ENCODE measurements around the gene GRAMD2B. TPM values are rescaled to one million over a fixed set of nuclear protein-coding genes. Genes with fewer than 3 reads are reported as not detected.
"Not testable (repeated sequence)": the region's sequence is repeated elsewhere in the genome, so short reads cannot be mapped to it uniquely, and the experiment has no call there.

GRAMD2B gene
- total and polyA plus RNA-seq, 2 of the 8 experiments (the other 6 are each of a cell fraction or from before 2014, with no cell fraction given), result 6.4 to 9.4 TPM

GRCh38 chr5:126380316-126380715 is 42.9 kb upstream of the GRAMD2B start:
- H3K9me3 ChIP-seq (ENCODE audit: insufficient read depth in 2 of 2, low read depth in 1 of 2, low read length in 1 of 2); H3K18ac ChIP-seq (ENCODE audit: extremely low read depth, low read length); H2BK20ac ChIP-seq (ENCODE audit: low read length); H4K20me1 ChIP-seq (replicated peaks in 1 of 2; ENCODE audit: control insufficient read depth in 1 of 2, insufficient read depth in 2 of 2, low read length in 2 of 2); H2AFZ ChIP-seq (ENCODE audit: low read length); H4K91ac ChIP-seq (replicated peaks; ENCODE audit: insufficient read length, low read length); H3K27me3 ChIP-seq (replicated peaks in 1 of 4; ENCODE audit: control insufficient read depth in 3 of 4, extremely low read depth in 1 of 4, insufficient read depth in 3 of 4, low read length in 3 of 4); H3K56ac ChIP-seq (replicated peaks; ENCODE audit: insufficient read length, low read depth, low read length); FAIRE-seq; H3K79me2 ChIP-seq (ENCODE audit: control insufficient read depth in 1 of 2, insufficient read depth in 2 of 2, low read length in 2 of 2); H2AK5ac ChIP-seq (ENCODE audit: low read depth, low read length); H4K8ac ChIP-seq (ENCODE audit: extremely low read depth, insufficient read depth, low read length); H3K23me2 ChIP-seq (ENCODE audit: low read depth, low read length); H3K9ac ChIP-seq (replicated peaks in 1 of 4; ENCODE audit: extremely low read depth in 1 of 4, low read depth in 3 of 4, low read length in 3 of 4); H3K36me3 ChIP-seq (ENCODE audit: control insufficient read depth in 2 of 4, insufficient read depth in 4 of 4, low read length in 3 of 4); DNase-seq (ENCODE audit: low read depth in 1 of 2, low spot score in 2 of 2); H2BK12ac ChIP-seq (ENCODE audit: low read depth, low read length); H2BK15ac ChIP-seq (ENCODE audit: low read length); H3K14ac ChIP-seq (ENCODE audit: insufficient read length); H3K79me1 ChIP-seq (ENCODE audit: low read depth, low read length); H3K27ac ChIP-seq (ENCODE audit: low read depth, low read length); H3K4ac ChIP-seq (replicated peaks; ENCODE audit: insufficient read length, low read depth, low read length); H3K23ac ChIP-seq (ENCODE audit: insufficient read length); CTCF ChIA-PET (ENCODE audit: partially characterized antibody); H2BK120ac ChIP-seq (replicated peaks; ENCODE audit: low read depth, low read length); H2BK5ac ChIP-seq (ENCODE audit: low read depth, low read length); H4K5ac ChIP-seq (ENCODE audit: insufficient read length, low read depth, low read length); H3K4me2 ChIP-seq (ENCODE audit: insufficient read depth in 1 of 2, low read depth in 2 of 2, low read length in 2 of 2); POLR2A ChIA-PET (ENCODE audit: partially characterized antibody); H3K4me1 ChIP-seq (replicated peaks in 1 of 4; ENCODE audit: control insufficient read depth in 3 of 4, insufficient read depth in 4 of 4, low read length in 3 of 4); H3K4me3 ChIP-seq (ENCODE audit: extremely low read depth in 1 of 4, insufficient read depth in 2 of 4, low read depth in 3 of 4, low read length in 4 of 4): not testable (repeated sequence)
- WGBS, 2 experiments (ENCODE audit: extremely low coverage in 1 of 2, insufficient coverage in 1 of 2, insufficient read length in 1 of 2, insufficient replicate concordance in 2 of 2, low coverage in 1 of 2, low lambda C conversion rate in 2 of 2, missing lambda C conversion rate in 1 of 2), result 83% methylated on average over 2 of the region's 2 CpGs; no CpG with 5 or more reads in 1 of the 2 experiments

Data from H1 (cell line).